ENCODE measurements around the gene ZEB1. TPM values are rescaled to one million over a fixed set of nuclear protein-coding genes. Genes with fewer than 3 reads are reported as not detected.

The ZEB1 gene
- total RNA-seq, 1 experiment from 2014 or later, result 0.39 TPM

DNA sequence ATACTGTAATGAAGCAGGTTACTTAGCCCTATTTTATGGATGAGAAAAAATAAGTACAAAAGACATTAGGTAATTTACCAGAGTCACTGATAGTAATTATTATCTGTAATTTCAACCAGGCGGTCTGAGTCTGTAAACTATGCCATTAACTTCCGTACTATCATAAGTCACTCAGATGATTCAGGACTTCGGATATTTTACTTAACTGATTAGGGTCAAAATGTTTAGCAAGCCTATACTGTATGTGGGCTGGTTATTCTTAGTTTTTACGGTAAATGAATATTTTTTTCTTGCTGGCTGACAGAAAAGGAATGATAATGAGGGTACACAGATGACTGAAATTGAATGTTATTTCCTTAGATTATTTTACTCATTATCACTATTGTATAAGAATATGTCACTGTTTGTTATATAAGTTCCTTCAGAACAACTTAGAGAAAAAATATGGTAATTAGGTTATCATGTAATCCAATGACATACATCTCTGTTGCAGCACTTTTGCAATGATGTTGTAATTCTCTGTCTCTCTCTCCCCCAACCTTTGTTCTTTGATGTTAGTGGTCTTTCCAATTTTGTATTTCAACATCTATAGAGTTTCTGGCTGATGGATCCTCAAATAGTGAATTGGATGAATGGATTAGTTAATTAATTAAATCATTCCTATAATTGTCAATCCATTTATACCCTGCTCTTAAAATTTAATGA is 165.6 kb downstream of the ZEB1 start:
- no peak overlapping the region for H3T11ph ChIP-seq (ENCODE audit: low read length)
- no peak for DNase-seq
- H3K23me2 ChIP-seq (ENCODE audit: insufficient read length, low read depth, low read length, poor library complexity, severe bottlenecking), result no peaks in the 10 kb centered on the region
- no peak overlapping the region for H4K5ac ChIP-seq (ENCODE audit: insufficient read length, low read depth, low read length)
- H3K79me1 ChIP-seq (ENCODE audit: insufficient read depth, low read depth, low read length, poor library complexity, severe bottlenecking), result no peaks in the 10 kb centered on the region
- H3K4me2 ChIP-seq (ENCODE audit: insufficient read depth, insufficient read length, low read length), result no peak overlapping the region
- Mint-ChIP-seq H3K4me1 (no peaks in the 10 kb centered on the region), H3K36me3 (ENCODE audit: insufficient read depth in 1 of 3, low read depth in 3 of 3) (no peaks in the 10 kb centered on the region), H3K4me3 (no peak overlapping the region), H3K27ac (no peak overlapping the region), H3K9me3 (no peaks in the 10 kb centered on the region), H3K27me3 (ENCODE audit: low read depth) (no peaks in the 10 kb centered on the region)
- H2BK20ac ChIP-seq (ENCODE audit: low read depth, low read length, poor library complexity, severe bottlenecking), result no peak overlapping the region
- H3K23ac ChIP-seq (ENCODE audit: insufficient read length, low read depth, low read length), result no peak overlapping the region
- H3K14ac ChIP-seq (ENCODE audit: insufficient read depth, low read length), result no peak overlapping the region
- H3K4me1 ChIP-seq (ENCODE audit: insufficient read depth, low read length), result no peaks in the 10 kb centered on the region
- H2BK12ac ChIP-seq (ENCODE audit: insufficient read length, low read depth, low read length), result no peak overlapping the region
- no peak overlapping the region for H4K91ac ChIP-seq (ENCODE audit: insufficient read length, low read depth, low read length)
- no peak overlapping the region for H2BK15ac ChIP-seq (ENCODE audit: low read depth, low read length)
- no peaks in the 10 kb centered on the region for H3K79me2 ChIP-seq (ENCODE audit: insufficient read depth, low read length)
- TF ChIP-seq, protein P1, sequence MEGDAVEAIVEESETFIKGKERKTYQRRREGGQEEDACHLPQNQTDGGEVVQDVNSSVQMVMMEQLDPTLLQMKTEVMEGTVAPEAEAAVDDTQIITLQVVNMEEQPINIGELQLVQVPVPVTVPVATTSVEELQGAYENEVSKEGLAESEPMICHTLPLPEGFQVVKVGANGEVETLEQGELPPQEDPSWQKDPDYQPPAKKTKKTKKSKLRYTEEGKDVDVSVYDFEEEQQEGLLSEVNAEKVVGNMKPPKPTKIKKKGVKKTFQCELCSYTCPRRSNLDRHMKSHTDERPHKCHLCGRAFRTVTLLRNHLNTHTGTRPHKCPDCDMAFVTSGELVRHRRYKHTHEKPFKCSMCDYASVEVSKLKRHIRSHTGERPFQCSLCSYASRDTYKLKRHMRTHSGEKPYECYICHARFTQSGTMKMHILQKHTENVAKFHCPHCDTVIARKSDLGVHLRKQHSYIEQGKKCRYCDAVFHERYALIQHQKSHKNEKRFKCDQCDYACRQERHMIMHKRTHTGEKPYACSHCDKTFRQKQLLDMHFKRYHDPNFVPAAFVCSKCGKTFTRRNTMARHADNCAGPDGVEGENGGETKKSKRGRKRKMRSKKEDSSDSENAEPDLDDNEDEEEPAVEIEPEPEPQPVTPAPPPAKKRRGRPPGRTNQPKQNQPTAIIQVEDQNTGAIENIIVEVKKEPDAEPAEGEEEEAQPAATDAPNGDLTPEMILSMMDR (conservative IDR thresholded peaks at IDR 0.05), result no peak
- no peak overlapping the region for H2BK120ac ChIP-seq (ENCODE audit: low read depth, low read length, poor library complexity, severe bottlenecking)
- H3K9ac ChIP-seq (ENCODE audit: extremely low read depth, insufficient read length, low read length), result no peak overlapping the region
- no peaks in the 10 kb centered on the region for H3K27me3 ChIP-seq (ENCODE audit: insufficient read depth, low read length)
- H3K4ac ChIP-seq (ENCODE audit: low read depth, low read length), result no peak overlapping the region
- H2AFZ ChIP-seq (ENCODE audit: low read length), result no peak overlapping the region
- no peaks in the 10 kb centered on the region for H3K9me3 ChIP-seq (ENCODE audit: control insufficient read depth, low read depth, low read length)
- H2AK5ac ChIP-seq (ENCODE audit: insufficient read length, low read length), result no peak overlapping the region
- H2BK5ac ChIP-seq (ENCODE audit: insufficient read length, low read length), result no peak overlapping the region
- H4K20me1 ChIP-seq (ENCODE audit: control insufficient read depth, insufficient read depth, insufficient read length), result no peaks in the 10 kb centered on the region
- no peak overlapping the region for H3K56ac ChIP-seq (ENCODE audit: insufficient read length, low read depth, low read length)
- whole genome bisulfite sequencing (ENCODE audit: extremely low coverage, insufficient read length, low lambda C conversion rate), result no CpG with 5 or more reads among the region's 4 CpGs
- H3K18ac ChIP-seq (ENCODE audit: insufficient read length, low read depth, low read length), result no peak overlapping the region
- no peak overlapping the region for H3K27ac ChIP-seq (ENCODE audit: insufficient read length, low read depth, low read length)
- no peak overlapping the region for H4K8ac ChIP-seq (replicated peaks; ENCODE audit: insufficient read length, low read depth, low read length)
